ENCODE measurements around the gene ADM5. TPM values are rescaled to one million over a fixed set of nuclear protein-coding genes. Genes with fewer than 3 reads are reported as not detected.

The ADM5 gene
- total RNA-seq, 4 donors from 2014 or later: 1.0 to 2.6 (median 2.1) TPM; not detected in 1

DNA sequence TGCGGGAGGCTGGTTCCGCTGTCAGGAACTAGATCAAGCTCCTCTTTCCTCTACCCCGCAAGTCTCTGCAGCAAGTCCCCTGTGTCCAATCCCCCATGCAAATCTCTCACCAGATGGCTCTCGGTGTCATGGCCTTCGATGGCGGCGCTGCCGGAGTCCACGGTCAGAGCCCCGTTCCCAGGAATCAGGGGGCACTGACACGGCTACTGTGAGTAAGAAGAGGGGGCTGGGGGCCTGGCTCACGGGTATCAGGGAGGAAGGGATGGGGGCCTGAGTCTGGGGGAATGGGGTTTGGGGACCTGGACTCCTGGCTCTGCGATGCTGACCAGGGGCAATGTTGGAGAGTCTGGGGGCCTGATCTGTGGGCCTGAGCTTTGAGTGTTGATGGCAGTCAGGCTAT lies 43.4 kb upstream of the ADM5 start:
- TF ChIP-seq, protein P1, sequence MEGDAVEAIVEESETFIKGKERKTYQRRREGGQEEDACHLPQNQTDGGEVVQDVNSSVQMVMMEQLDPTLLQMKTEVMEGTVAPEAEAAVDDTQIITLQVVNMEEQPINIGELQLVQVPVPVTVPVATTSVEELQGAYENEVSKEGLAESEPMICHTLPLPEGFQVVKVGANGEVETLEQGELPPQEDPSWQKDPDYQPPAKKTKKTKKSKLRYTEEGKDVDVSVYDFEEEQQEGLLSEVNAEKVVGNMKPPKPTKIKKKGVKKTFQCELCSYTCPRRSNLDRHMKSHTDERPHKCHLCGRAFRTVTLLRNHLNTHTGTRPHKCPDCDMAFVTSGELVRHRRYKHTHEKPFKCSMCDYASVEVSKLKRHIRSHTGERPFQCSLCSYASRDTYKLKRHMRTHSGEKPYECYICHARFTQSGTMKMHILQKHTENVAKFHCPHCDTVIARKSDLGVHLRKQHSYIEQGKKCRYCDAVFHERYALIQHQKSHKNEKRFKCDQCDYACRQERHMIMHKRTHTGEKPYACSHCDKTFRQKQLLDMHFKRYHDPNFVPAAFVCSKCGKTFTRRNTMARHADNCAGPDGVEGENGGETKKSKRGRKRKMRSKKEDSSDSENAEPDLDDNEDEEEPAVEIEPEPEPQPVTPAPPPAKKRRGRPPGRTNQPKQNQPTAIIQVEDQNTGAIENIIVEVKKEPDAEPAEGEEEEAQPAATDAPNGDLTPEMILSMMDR (IDR thresholded peaks at IDR 0.05; ENCODE audit: low read depth): no peak

DNA sequence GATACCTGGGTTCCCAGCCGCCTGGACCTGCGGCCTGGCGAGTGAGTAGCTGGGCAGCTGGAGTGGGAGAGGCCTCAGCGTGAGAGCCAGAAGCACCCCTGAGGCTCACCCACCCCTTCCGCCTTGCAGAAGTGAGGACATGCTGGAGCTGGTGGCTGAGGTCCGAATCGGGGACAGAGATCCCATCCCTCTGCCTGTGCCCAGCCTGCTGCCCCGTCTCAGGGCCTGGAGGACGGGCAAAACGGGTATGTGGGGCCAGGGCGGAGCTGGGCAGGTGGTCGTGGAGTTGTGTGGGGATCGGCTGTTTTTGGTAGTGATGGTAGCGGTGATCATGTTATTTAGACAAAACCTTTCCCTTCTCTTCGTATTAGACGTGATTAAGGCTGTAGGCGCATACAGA lies 42.8 kb upstream of the ADM5 start:
- TF ChIP-seq, protein P1 (IDR thresholded peaks at IDR 0.05; ENCODE audit: low read depth): no peak

DNA sequence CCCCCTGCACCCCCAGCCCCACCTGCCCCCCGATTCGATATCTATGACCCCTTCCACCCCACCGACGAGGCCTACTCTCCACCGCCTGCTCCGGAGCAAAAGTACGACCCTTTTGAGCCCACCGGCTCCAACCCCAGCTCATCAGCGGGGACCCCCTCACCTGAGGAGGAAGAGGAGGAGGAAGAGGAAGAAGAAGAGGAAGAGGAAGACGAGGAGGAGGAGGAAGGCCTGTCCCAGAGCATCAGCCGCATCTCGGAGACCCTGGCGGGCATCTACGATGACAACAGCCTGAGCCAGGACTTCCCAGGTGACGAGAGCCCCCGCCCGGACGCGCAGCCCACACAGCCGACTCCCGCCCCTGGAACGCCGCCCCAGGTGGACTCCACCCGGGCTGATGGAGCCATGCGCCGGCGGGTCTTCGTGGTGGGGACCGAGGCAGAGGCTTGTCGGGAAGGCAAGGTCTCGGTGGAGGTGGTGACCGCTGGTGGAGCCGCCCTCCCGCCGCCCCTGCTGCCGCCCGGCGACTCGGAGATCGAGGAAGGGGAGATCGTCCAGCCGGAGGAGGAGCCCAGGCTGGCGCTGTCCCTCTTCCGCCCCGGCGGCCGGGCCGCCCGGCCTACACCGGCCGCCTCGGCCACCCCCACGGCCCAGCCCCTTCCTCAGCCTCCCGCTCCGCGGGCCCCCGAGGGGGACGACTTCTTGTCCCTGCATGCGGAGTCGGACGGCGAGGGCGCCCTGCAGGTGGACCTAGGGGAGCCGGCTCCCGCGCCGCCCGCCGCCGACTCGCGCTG lies 38.2 kb upstream of the ADM5 start:
- TF ChIP-seq, protein P1 (IDR thresholded peaks at IDR 0.05; ENCODE audit: low read depth): no peak

DNA sequence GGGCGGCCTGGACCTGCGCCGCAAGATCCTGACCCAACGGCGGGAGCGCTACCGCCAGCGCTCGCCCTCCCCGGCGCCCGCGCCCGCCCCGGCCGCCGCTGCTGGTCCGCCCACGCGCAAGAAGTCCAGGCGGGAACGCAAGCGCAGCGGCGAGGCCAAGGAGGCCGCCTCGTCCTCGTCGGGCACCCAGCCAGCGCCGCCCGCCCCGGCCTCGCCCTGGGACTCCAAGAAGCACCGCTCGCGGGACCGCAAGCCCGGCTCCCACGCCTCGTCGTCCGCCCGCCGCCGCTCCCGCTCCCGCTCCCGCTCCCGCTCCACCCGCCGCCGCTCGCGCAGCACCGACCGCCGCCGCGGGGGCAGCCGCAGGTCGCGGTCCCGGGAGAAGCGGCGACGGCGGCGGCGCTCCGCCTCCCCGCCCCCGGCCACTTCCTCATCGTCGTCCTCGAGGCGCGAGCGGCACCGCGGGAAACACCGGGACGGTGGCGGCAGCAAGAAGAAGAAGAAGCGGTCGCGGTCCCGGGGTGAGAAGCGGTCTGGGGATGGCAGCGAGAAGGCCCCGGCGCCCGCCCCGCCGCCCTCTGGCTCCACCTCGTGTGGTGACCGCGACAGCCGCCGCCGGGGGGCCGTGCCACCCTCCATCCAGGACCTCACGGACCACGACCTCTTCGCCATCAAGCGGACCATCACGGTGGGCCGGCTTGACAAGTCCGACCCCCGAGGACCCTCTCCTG lies 37.4 kb upstream of the ADM5 start:
- TF ChIP-seq, protein P1 (IDR thresholded peaks at IDR 0.05; ENCODE audit: low read depth): no peak

DNA sequence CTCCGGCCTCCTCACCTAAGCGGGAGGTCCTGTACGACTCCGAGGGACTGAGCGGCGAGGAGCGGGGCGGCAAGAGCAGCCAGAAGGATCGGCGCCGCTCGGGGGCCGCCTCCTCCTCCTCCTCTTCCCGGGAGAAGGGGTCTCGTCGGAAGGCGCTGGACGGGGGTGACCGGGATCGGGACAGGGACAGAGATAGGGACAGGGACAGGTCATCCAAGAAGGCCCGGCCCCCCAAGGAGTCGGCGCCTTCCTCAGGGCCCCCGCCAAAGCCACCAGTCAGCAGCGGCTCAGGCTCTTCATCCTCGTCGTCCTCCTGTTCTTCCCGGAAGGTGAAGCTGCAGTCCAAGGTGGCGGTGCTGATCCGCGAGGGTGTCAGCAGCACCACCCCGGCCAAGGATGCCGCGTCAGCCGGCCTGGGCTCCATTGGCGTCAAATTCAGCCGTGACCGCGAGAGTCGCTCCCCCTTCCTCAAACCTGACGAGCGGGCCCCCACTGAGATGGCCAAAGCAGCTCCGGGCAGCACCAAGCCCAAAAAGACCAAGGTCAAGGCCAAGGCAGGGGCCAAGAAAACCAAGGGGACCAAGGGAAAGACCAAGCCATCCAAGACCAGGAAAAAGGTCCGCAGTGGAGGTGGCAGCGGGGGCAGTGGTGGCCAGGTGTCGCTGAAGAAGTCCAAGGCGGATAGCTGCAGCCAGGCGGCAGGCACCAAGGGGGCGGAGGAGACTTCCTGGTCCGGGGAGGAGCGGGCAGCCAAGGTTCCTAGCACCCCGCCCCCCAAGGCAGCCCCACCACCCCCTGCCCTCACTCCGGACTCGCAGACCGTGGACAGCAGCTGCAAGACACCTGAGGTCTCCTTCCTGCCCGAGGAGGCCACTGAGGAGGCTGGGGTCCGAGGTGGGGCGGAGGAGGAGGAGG lies 36.6 kb upstream of the ADM5 start:
- TF ChIP-seq, protein P1 (IDR thresholded peaks at IDR 0.05; ENCODE audit: low read depth): no peak

DNA sequence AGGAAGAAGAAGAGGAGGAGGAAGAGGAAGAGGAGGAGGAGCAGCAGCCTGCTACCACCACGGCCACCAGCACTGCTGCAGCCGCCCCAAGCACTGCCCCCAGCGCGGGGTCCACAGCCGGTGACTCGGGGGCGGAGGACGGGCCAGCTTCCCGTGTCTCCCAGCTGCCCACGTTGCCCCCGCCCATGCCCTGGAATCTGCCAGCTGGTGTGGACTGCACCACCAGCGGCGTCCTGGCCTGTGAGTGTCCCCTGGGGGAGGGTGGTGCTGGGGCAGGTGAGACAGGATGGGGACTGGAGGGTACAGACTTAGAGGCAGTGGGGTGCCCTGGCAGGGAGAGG lies 36.0 kb upstream of the ADM5 start:
- TF ChIP-seq, protein P1 (IDR thresholded peaks at IDR 0.05; ENCODE audit: low read depth): no peak
